Stimulated activated CD4-positive, alpha-beta T cell treated with anti-CD3 and anti-CD28 coated beads, Interleukin-4, amount 100 ng/mL, for 48 hours (primary cell): ENCODE data around the gene FCAMR.

Experiments used
- DNase-seq, 2 donors: peaks; one replicate each; pipeline ENCODE4 v3.0.0-alpha.2; 2020; ENCODE audit warnings: low read depth in 2 of 2

Gene FCAMR

DNA sequence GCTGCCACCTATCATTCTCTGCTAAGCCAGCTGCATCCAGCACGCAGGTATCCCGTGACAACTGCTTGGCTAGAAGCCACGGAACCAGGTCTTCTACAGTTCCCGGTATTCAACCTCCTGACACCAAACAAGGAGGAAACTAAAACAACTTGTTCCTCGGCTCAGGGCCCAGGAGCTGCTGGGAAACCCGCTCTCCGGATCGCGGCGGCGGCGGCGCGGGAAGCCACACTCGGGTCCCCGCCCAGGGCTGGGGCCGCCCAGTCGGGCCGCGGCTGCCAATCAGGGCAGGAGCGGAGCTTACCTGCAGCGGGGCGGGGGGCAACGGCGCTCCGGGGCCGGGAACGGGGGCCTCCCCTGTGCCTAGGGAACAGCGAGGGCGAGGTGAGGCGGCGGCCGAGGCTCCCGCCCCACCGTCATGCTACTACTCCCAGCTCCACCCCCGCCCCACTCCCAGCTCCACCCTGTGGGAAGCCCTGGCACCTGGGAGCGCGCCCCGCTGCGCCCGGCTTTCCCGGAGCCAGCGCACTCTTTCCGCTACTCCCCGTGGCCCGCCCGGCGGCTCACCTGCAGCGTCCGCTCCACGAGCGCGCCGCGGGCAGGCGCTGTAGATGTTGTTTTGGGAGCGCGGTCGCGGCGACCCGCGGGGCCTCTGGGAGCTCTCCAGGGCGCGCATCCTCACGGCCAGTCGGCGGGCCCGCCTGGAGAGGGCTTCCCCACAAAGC lies 60.9 kb downstream of the FCAMR start:
- no peak for DNase-seq

- no peak for DNase-seq
These were observed 62.2 kb downstream of the FCAMR start for GRCh38 chr1:206908038-206908437.
